ENCODE results near the gene LRRC61.

The LRRC61 gene

DNA sequence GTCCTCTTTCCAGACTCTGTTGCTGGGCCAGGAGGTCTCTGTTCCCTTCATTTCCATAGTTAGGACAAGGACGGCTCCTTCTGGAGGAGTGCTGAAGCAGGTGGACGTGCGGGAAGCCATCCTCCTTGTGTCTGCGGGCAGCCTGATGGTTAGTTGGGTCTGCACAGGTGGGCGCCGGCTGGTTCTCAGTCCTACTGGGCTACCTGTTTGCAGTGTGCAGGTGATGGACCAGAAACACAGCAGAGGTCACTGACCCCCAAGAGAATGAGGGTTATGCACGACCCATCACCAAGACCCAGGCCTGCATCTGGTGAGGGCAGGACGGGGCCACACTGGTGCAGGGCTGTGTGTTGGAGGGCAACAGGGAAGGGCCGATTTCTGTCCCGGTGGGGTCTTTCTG is 10.5 kb downstream of the LRRC61 start:
- no peak for DNase-seq

- DNase-seq = no peak
Observed at GRCh38 chr7:150334108-150334507, 11.0 kb downstream of the LRRC61 start.

- DNase-seq = no peak
Observed at GRCh38 chr7:150335108-150335773, 12.1 kb downstream of the LRRC61 start.

- no peak for DNase-seq
Observed at GRCh38 chr7:150335774-150336112, 12.6 kb downstream of the LRRC61 start.

DNA sequence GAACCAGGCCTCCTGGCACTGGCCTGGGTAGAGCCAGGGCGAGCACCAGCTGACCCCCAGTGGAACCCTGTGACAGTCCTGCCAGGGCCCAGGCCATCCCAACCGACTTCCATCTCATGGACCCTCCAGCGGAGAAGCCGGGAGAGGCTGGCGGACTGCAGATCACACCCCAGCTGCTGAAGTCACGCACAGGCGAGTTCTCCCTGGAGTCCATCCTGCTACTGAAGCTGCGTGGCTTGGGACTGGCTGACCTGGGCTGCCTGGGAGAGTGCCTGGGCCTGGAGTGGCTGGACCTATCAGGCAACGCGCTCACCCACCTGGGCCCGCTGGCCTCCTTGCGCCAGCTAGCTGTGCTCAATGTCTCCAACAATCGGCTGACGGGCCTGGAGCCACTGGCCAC is 13.6 kb downstream of the LRRC61 start:
- DNase-seq = no peak

- DNase-seq = no peak
Observed at GRCh38 chr7:150337179-150337578, 14.0 kb downstream of the LRRC61 start.

- no peak for DNase-seq
Observed at GRCh38 chr7:150337659-150338081, 14.5 kb downstream of the LRRC61 start.

- DNase-seq = no peak
Observed at GRCh38 chr7:150338166-150338829, 15.1 kb downstream of the LRRC61 start.

DNA sequence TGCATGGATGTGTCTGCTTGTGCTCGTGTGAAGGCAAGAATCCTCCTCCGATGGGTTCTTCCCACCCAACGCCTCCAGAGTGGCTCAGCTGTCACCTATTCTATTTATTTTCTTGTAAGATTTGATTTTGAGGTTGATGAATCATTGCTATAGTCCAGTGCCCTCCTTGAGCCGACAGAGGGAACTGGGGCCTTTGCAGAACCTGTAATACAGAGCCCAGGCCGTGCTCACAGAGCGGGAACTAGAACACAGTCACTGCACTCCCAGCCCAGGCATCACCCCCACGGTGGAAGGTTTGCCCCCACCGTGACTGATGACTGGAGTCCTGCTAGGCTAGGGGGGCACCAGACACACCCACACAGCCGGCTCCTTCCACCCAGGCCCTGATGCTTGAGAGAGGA is 16.3 kb downstream of the LRRC61 start:
- DNase-seq = no peak

GRCh38 chr7:150340024-150340749 is 17.0 kb downstream of the LRRC61 start:
- no peak for DNase-seq

DNA sequence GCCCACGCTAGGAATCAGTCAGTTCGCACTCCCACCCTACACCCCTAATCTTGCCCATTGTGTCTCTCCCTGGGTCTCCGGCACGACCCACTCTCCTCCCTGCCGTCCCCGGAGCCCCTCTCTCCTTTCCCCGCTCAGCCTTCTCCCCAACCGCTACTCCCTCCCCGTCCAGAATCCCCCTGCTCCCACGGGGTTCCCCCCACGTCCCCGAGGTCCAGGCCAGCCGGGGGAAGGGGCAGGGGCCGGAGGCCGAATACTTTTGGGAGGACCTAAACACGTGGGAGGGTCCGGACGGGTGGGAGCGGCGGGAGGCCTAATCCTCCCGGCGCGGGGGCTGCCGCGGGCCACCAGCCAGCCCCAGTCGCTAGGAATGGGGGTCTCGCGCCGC is 17.7 kb downstream of the LRRC61 start:
- no peak for DNase-seq

GRCh38 chr7:150341263-150342120 is 18.3 kb downstream of the LRRC61 start, which contains the start of gene RARRES2:
Gene RARRES2 (minus strand): TSS chr7:150341629. CDS start chr7:150340609, 1,020 bp downstream.
- no peak for DNase-seq

DNA sequence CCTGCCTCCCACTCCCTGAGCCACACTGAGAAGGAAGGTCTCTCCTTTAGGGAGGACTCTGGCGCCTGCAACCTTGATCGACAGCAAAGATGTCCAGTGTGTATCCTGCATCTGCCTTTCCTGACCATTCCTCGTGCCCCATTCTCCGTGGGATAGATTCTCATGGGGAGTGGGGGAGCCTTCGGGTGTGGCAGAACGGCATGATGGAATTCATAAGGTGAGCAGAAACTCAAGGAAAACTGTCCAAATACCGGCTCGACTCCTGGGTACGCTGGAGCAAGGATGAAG is 18.9 kb downstream of the LRRC61 start:
- no peak for DNase-seq

DNA sequence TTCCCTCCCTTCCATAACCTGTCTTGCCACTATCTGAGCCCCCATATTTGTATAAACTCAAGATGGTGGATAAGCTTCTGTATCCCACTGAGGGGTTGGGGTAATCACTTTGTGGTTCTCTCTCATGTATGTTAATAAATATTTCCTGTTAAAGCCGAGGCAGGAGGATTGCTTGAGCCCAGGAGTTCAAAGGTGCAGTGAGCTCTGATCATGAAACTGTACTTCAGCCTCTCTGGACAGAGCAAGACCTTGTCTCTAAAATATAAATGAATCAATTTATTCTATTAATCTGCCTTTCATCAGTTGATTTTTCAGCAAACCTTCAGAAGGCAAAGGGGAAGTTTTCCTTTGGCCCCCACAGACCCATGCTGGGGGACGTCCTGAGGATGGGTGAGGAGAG is 20.1 kb downstream of the LRRC61 start:
- no peak for DNase-seq

GRCh38 chr7:150344299-150344698 is 21.1 kb downstream of the LRRC61 start:
- DNase-seq = no peak

GRCh38 chr7:150345012-150345411 is 21.9 kb downstream of the LRRC61 start:
- no peak for DNase-seq

DNA sequence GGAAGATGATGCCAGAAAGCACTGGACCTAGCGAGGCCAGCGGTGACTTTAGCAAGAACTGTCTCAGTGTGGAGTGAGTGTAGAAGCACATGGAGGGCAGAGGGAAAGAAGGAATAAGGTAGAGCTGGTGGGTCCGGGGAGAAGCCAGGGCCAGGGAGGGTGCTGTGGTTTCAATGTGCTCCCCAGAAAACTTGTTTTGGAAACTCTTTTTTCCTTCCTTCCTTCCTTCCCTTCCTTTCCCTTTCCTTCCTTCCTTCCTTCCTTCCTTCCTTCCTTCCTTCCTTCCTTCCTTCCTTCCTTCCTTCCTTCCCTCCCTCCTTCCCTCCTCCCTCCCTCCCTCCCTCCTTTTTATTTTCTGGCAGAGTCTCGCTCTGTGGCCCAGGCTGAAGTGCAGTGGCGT is 23.8 kb downstream of the LRRC61 start:
- no peak for DNase-seq

DNA sequence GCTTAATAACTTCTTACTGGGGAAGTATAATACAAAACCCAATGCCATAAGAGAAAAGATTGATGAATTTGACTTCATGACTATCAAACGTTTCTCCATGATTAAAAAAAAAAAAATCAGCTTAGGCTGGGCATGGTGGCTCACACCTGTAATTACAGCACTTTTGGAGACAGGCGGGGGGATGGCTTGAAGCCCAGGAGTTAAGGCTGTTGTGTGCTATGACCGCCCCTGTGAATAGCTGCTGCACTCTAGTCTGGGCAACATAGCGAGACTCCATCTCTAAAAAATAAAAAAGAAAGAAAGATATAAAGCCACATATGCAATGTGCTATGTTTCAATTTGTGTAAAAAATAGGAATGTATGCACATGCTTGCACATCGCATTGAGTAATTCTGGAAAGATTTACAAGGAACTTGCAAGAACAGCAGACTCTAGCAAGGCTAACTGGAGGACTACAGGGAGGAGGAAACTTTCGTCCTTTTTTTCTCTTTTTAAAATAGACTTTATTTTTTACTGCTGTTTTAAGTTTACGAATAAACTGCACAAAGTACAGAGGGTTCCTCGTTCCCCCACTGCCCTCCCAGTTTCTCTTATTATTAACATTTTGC is 28.5 kb downstream of the LRRC61 start:
- DNase-seq = no peak

DNA sequence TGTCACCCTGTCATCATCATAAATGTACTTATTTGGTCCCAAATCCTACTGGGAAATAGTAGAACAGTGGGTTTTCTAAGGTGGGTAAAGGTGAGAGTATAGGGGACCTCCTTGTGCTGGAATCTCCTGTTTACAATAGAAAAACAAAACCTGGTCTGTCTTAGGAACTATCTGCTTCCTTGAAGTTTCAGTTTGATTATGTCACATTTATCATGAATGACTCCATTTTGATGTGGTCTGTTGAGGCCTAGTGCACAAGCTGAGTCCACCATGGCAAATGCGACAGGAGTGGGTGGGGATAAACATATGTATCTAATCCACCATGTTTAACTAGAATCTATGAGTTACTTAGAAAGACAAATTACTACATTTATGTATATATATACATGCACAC is 32.5 kb downstream of the LRRC61 start:
- no peak for DNase-seq

DNA sequence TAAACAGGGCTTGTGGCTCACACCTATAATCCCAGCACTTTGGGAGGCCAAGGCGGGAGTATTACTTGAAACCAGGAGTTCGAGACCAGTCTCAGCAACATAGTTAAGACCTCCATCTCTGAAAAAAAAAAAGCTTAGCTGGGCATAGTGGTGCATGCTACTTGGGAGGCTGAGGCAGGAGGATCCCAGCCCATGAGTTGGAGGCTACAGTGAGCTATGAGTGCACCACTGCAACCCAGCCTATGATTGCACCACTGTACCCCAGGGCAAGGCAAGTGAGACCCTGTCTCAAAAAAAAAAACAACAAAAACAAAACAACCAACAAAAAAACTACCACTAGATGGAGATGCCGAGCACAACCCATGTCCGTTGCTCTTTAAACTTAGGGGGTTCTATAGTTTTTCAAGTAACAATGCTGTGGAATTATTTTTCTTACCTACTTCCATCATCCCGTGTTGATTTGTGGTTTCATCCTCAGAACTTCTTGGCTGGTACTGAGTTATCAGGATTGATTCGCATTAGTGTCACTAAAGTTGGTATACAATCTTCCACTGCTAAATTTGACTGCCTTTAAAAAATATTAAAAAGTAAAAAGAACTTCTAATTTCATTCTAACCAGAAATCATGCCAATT is 33.2 kb downstream of the LRRC61 start:
- DNase-seq = no peak

GRCh38 chr7:150357270-150357669 is 34.1 kb downstream of the LRRC61 start:
- DNase-seq = no peak

GRCh38 chr7:150357771-150358427 is 34.7 kb downstream of the LRRC61 start:
- no peak for DNase-seq
